H9 (cell line): ENCODE measurements around the gene ZNF28. TPM values are rescaled to one million over a fixed set of nuclear protein-coding genes. Genes with fewer than 3 reads are reported as not detected.
"Not testable (repeated sequence)": the region's sequence is repeated elsewhere in the genome, so short reads cannot be mapped to it uniquely, and the experiment has no call there.

Source experiments
- DNase-seq: peaks from one replicate; pipeline ENCODE4 v3.0.0-alpha.2; 2017
- H2AFZ ChIP-seq: one replicate; pipeline ENCODE4 v1.6.1; 2013; ENCODE audit warnings: mild to moderate bottlenecking, low read length, control low read depth, moderate library complexity
- H2AK5ac ChIP-seq: 2 replicates; pipeline ENCODE4 v1.6.1; 2013; ENCODE audit warnings: low read length, control low read depth, mixed read lengths; ENCODE audit not compliant: insufficient read length
- H2BK120ac ChIP-seq: one replicate; pipeline ENCODE4 v1.6.1; 2013; ENCODE audit warnings: low read depth, mild to moderate bottlenecking, low read length, control low read depth, inconsistent platforms; ENCODE audit not compliant: poor library complexity, severe bottlenecking
- H2BK12ac ChIP-seq: 2 replicates; pipeline ENCODE4 v1.6.1; 2013; ENCODE audit warnings: low read length, control low read depth, mixed read lengths, low read depth; ENCODE audit not compliant: insufficient read length
- H2BK15ac ChIP-seq: 2 replicates; pipeline ENCODE4 v1.6.1; 2013; ENCODE audit warnings: low read depth, low read length, control low read depth
- H2BK20ac ChIP-seq: one replicate; pipeline ENCODE4 v1.6.1; 2013; ENCODE audit warnings: low read depth, mild to moderate bottlenecking, low read length, control low read depth, inconsistent platforms; ENCODE audit not compliant: poor library complexity, severe bottlenecking
- H2BK5ac ChIP-seq: 2 replicates; pipeline ENCODE4 v1.6.1; 2013; ENCODE audit warnings: low read length, control low read depth, mixed read lengths; ENCODE audit not compliant: insufficient read length
- H3K14ac ChIP-seq: 2 replicates; pipeline ENCODE4 v1.6.1; 2013; ENCODE audit warnings: low read length, control low read depth; ENCODE audit not compliant: insufficient read depth
- H3K18ac ChIP-seq: 2 replicates; pipeline ENCODE4 v1.6.1; 2013; ENCODE audit warnings: low read depth, mild to moderate bottlenecking, mixed read lengths, low read length, control low read depth; ENCODE audit not compliant: insufficient read length
- H3K23ac ChIP-seq: 2 replicates; pipeline ENCODE4 v1.6.1; 2013; ENCODE audit warnings: low read length, control low read depth, mixed read lengths, low read depth; ENCODE audit not compliant: insufficient read length
- H3K23me2 ChIP-seq: 2 replicates; pipeline ENCODE4 v1.6.1; 2013; ENCODE audit warnings: low read depth, mild to moderate bottlenecking, mixed read lengths, low read length, control low read depth; ENCODE audit not compliant: insufficient read length, poor library complexity, severe bottlenecking
- H3K27ac ChIP-seq: 2 replicates; pipeline ENCODE4 v1.5.1; 2013; ENCODE audit warnings: low read length, control low read depth, mixed read lengths, low read depth; ENCODE audit not compliant: insufficient read length
- H3K27me3 ChIP-seq: 2 replicates; pipeline ENCODE4 v1.6.1; 2013; ENCODE audit warnings: low read length, control low read depth, inconsistent platforms; ENCODE audit not compliant: insufficient read depth
- H3K4ac ChIP-seq: 2 replicates; pipeline ENCODE4 v1.6.1; 2013; ENCODE audit warnings: low read depth, mild to moderate bottlenecking, control low read depth, inconsistent platforms, low read length, moderate library complexity
- H3K4me1 ChIP-seq: 2 replicates; pipeline ENCODE4 v1.6.1; 2013; ENCODE audit warnings: low read length, control low read depth, inconsistent platforms; ENCODE audit not compliant: insufficient read depth
- H3K4me2 ChIP-seq: 2 replicates; pipeline ENCODE4 v1.6.1; 2013; ENCODE audit warnings: low read length, control low read depth, mixed read lengths; ENCODE audit not compliant: insufficient read length, insufficient read depth
- H3K56ac ChIP-seq: 2 replicates; pipeline ENCODE4 v1.6.1; 2013; ENCODE audit warnings: low read depth, mild to moderate bottlenecking, mixed read lengths, low read length, control low read depth; ENCODE audit not compliant: insufficient read length
- H3K79me1 ChIP-seq: 2 replicates; pipeline ENCODE4 v1.6.1; 2013; ENCODE audit warnings: low read depth, mild to moderate bottlenecking, moderate library complexity, low read length, control low read depth, inconsistent platforms; ENCODE audit not compliant: insufficient read depth, poor library complexity, severe bottlenecking
- H3K79me2 ChIP-seq: 2 replicates; pipeline ENCODE4 v1.6.1; 2013; ENCODE audit warnings: low read length, control low read depth, inconsistent platforms; ENCODE audit not compliant: insufficient read depth
- H3K9ac ChIP-seq: 2 replicates; pipeline ENCODE4 v1.6.1; 2013; ENCODE audit warnings: low read length, control low read depth, mixed read lengths; ENCODE audit not compliant: insufficient read length; ENCODE audit errors: extremely low read depth
- H3K9me3 ChIP-seq: one replicate; pipeline ENCODE4 v1.6.1; 2013; ENCODE audit warnings: low read depth, low read length, inconsistent platforms; ENCODE audit not compliant: control insufficient read depth
- H3T11ph ChIP-seq: one replicate; pipeline ENCODE4 v1.6.1; 2013; ENCODE audit warnings: mild to moderate bottlenecking, low read length, control low read depth, inconsistent platforms
- H4K20me1 ChIP-seq: one replicate; pipeline ENCODE4 v1.6.1; 2013; ENCODE audit not compliant: control insufficient read depth, insufficient read length, insufficient read depth
- H4K5ac ChIP-seq: 2 replicates; pipeline ENCODE4 v1.6.1; 2013; ENCODE audit warnings: low read depth, mild to moderate bottlenecking, mixed read lengths, low read length, control low read depth; ENCODE audit not compliant: insufficient read length
- H4K8ac ChIP-seq: replicated peaks from 2 replicates; pipeline ENCODE4 v1.6.1; 2013; ENCODE audit warnings: low read length, control low read depth, mixed read lengths, low read depth; ENCODE audit not compliant: insufficient read length
- H4K91ac ChIP-seq: 2 replicates; pipeline ENCODE4 v1.6.1; 2013; ENCODE audit warnings: low read depth, mild to moderate bottlenecking, moderate library complexity, mixed read lengths, low read length, control low read depth; ENCODE audit not compliant: insufficient read length
- H3K27ac Mint-ChIP-seq, 3 experiments: 2 replicates in 2 of 3; 3 replicates in 1 of 3; pipeline ENCODE4 v1.8.0; 2020 to 2021; ENCODE audit warnings: mixed read lengths in 3 of 3, mild to moderate bottlenecking in 1 of 3, moderate library complexity in 1 of 3
- H3K27me3 Mint-ChIP-seq: 2 replicates; pipeline ENCODE4 v1.8.0; 2021; ENCODE audit warnings: low read depth, mild to moderate bottlenecking, moderate library complexity, mixed read lengths
- H3K36me3 Mint-ChIP-seq, 3 experiments: 2 replicates in 2 of 3; 3 replicates in 1 of 3; pipeline ENCODE4 v1.8.0; 2020 to 2021; ENCODE audit warnings: low read depth in 3 of 3, mixed read lengths in 3 of 3; ENCODE audit not compliant: insufficient read depth in 1 of 3
- H3K4me1 Mint-ChIP-seq, 2 experiments: 2 replicates each; pipeline ENCODE4 v1.8.0; 2020; ENCODE audit warnings: mixed read lengths in 2 of 2
- H3K4me3 Mint-ChIP-seq, 2 experiments: 2 replicates in 1 of 2; 3 replicates in 1 of 2; pipeline ENCODE4 v1.8.0; 2020 to 2021; ENCODE audit warnings: mild to moderate bottlenecking in 2 of 2, mixed read lengths in 2 of 2, moderate library complexity in 1 of 2
- H3K9me3 Mint-ChIP-seq, 2 experiments: 2 replicates in 1 of 2; 3 replicates in 1 of 2; pipeline ENCODE4 v1.8.0; 2020; ENCODE audit warnings: mild to moderate bottlenecking in 2 of 2, mixed read lengths in 2 of 2, moderate library complexity in 1 of 2
- WGBS: extraction: QIAGEN DNeasy Blood & Tissue Kit; methylation state at CpG from one replicate; pipeline ENCODE4 v1.1.7; 2013; ENCODE audit warnings: missing lambda C conversion rate, low lambda C conversion rate, mixed read lengths; ENCODE audit not compliant: insufficient read length; ENCODE audit errors: extremely low coverage; 5-methylcytosine and 5-hydroxymethylcytosine counted together
- total RNA-seq: library from RNA; stranded (reverse); gene quantifications from 2 replicates; pipeline ENCODE4 v1.2.1, GENCODE V29; 2021
- TF ChIP-seq, protein P1 (sequence below): fragments of 200-600 bp; sonication (generic); conservative IDR thresholded peaks from 3 replicates; pipeline ENCODE4 v1.8.0; 2021; ENCODE audit warnings: antibody characterized with exemption, mild to moderate bottlenecking

The ZNF28 gene
- total RNA-seq, 1 experiment from 2014 or later: 31.3 TPM

GRCh38 chr19:52823676-52824075 lies 2.2 kb upstream of the ZNF28 start:
- no peak overlapping the region for H2BK20ac ChIP-seq
- peaks cover 6 to 7% of the 10 kb centered on the region in 2 experiments for H3K4me1 Mint-ChIP-seq
- no peak overlapping the region for H3K4me2 ChIP-seq
- no peak overlapping the region for H3K9ac ChIP-seq
- H3K9me3 ChIP-seq: no peaks in the 10 kb centered on the region
- peaks cover 4% of the 10 kb centered on the region for H3K23me2 ChIP-seq
- H3K18ac ChIP-seq: no peak overlapping the region
- no peak overlapping the region for H4K5ac ChIP-seq
- no peak overlapping the region for H3K27ac Mint-ChIP-seq
- H3K4me3 Mint-ChIP-seq: no peak overlapping the region
- DNase-seq: no peak
- no peaks in the 10 kb centered on the region for H3K27me3 ChIP-seq
- H3K9me3 Mint-ChIP-seq: no peaks in the 10 kb centered on the region; a peak in 1 of 5 replicates
- no peak overlapping the region for H3T11ph ChIP-seq
- H3K4me1 ChIP-seq: no peaks in the 10 kb centered on the region
- no peak overlapping the region for H3K4ac ChIP-seq
- H3K27me3 Mint-ChIP-seq: peaks cover 7% of the 10 kb centered on the region
- TF ChIP-seq, protein P1, sequence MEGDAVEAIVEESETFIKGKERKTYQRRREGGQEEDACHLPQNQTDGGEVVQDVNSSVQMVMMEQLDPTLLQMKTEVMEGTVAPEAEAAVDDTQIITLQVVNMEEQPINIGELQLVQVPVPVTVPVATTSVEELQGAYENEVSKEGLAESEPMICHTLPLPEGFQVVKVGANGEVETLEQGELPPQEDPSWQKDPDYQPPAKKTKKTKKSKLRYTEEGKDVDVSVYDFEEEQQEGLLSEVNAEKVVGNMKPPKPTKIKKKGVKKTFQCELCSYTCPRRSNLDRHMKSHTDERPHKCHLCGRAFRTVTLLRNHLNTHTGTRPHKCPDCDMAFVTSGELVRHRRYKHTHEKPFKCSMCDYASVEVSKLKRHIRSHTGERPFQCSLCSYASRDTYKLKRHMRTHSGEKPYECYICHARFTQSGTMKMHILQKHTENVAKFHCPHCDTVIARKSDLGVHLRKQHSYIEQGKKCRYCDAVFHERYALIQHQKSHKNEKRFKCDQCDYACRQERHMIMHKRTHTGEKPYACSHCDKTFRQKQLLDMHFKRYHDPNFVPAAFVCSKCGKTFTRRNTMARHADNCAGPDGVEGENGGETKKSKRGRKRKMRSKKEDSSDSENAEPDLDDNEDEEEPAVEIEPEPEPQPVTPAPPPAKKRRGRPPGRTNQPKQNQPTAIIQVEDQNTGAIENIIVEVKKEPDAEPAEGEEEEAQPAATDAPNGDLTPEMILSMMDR: no peak
- WGBS: no CpG with 5 or more reads among the region's 12 CpGs
- H3K27ac ChIP-seq: no peak overlapping the region
- H2BK12ac ChIP-seq: no peak overlapping the region
- H4K20me1 ChIP-seq: no peaks in the 10 kb centered on the region
- H2AK5ac ChIP-seq: no peak overlapping the region
- H4K8ac ChIP-seq: no peak overlapping the region
- H3K36me3 Mint-ChIP-seq: peaks cover 0 to 1% (median 0%) of the 10 kb centered on the region in 3 experiments; a peak in 2 of 7 replicates
- no peak overlapping the region for H4K91ac ChIP-seq
- H2BK120ac ChIP-seq: no peak overlapping the region
- no peaks in the 10 kb centered on the region for H3K79me2 ChIP-seq
- no peaks in the 10 kb centered on the region for H3K79me1 ChIP-seq
- H3K14ac ChIP-seq: no peak overlapping the region
- no peak overlapping the region for H3K23ac ChIP-seq
- H3K56ac ChIP-seq: no peak overlapping the region
- H2BK15ac ChIP-seq: no peak overlapping the region
- no peak overlapping the region for H2BK5ac ChIP-seq
- no peak overlapping the region for H2AFZ ChIP-seq

DNA sequence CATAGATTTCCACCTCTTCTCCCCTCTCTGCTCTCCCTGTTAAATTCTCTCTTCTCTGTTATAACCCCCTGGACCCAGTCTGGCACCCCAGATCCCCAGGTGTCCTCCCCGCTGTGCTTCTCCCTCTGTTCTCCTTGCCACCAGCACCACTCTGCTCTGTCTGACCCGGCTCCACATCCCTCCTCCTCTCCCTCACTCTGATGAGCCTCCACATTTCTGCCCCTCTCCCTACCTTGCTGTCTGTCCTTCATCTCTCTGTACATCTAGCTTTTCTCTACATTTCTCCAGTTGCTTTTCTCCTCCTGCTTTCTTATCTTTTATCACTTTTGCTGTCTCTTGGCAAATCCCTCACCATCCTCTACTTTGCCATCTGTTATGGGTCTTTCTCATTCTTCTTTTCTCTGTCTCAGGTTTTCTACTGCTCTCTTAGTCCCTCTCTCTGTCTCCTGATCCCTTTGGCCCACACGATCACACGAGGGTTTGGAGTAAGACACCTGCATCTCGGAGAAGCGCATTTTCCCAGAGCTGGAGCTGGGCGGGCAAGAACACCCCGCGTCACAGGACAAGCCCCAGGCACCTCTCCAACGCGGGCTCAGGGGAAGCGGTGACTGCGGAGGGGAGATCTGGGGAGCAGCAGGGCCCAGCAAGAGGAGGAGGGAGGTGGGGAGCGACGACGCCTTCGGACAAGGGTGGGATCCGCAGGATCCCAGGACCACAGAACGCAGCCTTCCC lies 795 bp downstream of the ZNF28 start:
- not testable (repeated sequence) for H2BK20ac ChIP-seq, H3K79me2 ChIP-seq, H3K4me1 Mint-ChIP-seq, H3K79me1 ChIP-seq, H3T11ph ChIP-seq, H4K20me1 ChIP-seq, H2BK5ac ChIP-seq, H2BK12ac ChIP-seq, H2BK120ac ChIP-seq, H3K4me1 ChIP-seq, H3K18ac ChIP-seq, H3K14ac ChIP-seq, H3K27me3 ChIP-seq, H2AK5ac ChIP-seq, H2BK15ac ChIP-seq, H4K5ac ChIP-seq, H3K9me3 Mint-ChIP-seq, H3K27ac ChIP-seq, H3K27me3 Mint-ChIP-seq, H3K56ac ChIP-seq, H3K4ac ChIP-seq, H4K91ac ChIP-seq, H2AFZ ChIP-seq, H3K9me3 ChIP-seq, H4K8ac ChIP-seq, H3K23me2 ChIP-seq, H3K23ac ChIP-seq
- Mint-ChIP-seq H3K36me3 (peaks cover 12 to 21% (median 18%) of the 10 kb centered on the region in 3 experiments), H3K27ac (peak overlapping the region in 1 of 3 experiments; percentile 80; a peak in 3 of 7 replicates), H3K4me3 (peak overlapping the region; percentile 91 to 92)
- no CpG with 5 or more reads among the region's 19 CpGs for WGBS
- Histone ChIP-seq H3K9ac (peak overlapping the region; percentile 58), H3K4me2 (peak overlapping the region; percentile 73)
- DNase-seq: peak; percentile 36
